GM21723 (cell line): ENCODE measurements around the gene CTNNBL1.

Experiments used
- ATAC-seq: cut with Tn5 transposase; IDR thresholded peaks from one replicate; pipeline ENCODE4 v1.9.1; 2021; ENCODE audit warnings: mild to moderate bottlenecking, moderate library complexity; ENCODE audit not compliant: unreplicated experiment

CTNNBL1 gene

DNA sequence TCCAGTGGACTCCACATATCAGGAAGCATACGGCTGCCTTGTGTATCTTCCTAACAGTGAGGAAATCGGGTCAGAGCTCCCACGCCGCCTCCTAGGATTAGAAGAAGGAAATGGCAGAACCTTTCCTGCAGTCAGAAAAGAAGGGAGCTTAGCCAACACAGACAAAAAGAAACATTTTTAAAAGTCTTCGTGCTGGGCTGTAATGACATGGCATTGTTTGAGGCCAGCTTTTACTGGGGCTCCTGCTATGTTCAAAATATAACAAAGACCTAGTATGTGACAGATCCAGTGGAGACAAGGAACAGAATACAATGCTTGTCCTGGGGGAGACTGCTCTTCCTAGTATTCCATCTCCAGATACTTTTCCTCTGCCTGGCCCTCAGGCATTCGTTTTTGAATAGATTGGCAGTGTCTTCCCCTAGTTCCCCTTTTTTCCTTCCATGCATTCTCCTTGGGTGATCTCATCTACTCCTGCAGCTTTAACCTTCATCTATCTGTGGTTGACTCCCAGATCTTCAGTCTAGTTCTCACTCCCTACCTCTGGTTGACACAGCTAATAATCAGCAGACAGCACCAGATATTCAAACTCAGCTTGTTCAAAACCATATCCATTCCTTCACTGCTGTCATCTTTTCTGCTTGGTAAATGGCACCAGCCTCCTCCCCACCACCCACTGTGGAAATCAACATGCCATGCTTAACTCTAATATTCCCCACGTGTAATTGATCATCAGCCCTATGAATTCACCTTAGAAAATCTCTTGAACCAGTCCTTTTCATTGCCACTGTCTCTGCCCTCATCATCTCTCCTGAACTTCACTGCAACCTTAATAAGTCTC, 114.6 kb downstream of the CTNNBL1 start:
- ATAC-seq, result no peak

DNA sequence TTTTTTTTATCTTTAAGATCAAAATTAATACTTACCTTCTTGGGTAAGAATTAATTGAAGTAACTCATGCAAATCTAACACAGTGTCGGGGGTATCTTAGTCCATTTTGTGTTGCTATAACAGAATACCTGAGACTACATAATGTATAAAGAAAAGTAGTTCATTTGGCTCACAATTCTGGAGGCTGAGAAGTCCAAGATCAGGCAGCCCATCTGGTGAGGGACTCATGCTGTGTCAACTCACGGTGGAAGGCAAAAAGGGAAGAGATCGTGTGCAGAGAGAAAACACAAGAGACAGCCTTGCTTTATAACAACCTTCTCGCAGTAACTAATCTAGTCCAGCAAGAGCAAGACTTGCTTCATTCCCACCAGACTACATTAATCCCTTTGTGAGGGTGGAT, 116.2 kb downstream of the CTNNBL1 start:
- ATAC-seq, result no peak

DNA sequence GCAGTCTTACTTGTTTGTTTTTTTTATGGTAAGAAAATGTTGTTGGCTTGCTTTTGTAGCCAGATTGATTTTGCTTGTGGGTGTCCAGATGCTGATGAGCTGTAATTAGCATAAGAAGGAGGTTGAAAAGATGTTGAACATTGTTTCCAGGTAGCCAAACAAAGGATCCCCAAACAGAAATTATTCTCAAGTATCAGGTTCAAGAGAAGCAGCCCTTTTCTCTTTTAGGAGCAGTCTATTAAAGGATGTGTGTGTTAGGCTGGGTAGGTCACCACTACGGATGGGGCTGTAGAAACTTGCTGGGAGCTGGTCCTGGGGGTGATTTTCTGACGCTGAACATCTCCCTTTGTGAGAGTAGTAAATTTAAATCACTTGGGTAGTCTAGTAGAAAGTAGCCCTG, 122.2 kb downstream of the CTNNBL1 start:
- ATAC-seq, result no peak

DNA sequence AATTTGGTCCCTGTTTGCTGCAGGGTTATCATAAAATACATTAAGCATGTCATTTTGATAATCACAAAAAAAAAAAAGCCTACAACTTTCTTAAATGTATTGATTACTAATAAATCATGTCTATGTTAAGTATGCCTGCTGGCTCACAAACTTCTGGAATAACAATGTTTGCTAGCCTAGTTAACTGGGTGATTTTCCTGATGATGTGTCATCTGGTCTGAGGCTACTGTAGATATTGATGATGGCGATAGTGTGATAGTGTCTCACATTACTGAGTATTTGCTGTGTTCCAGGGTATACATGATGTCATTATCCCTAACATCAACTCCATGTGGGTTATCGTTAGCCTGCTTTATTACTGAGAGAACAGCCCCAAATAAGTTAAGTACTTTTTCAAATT, 122.9 kb downstream of the CTNNBL1 start:
- ATAC-seq, result no peak

DNA sequence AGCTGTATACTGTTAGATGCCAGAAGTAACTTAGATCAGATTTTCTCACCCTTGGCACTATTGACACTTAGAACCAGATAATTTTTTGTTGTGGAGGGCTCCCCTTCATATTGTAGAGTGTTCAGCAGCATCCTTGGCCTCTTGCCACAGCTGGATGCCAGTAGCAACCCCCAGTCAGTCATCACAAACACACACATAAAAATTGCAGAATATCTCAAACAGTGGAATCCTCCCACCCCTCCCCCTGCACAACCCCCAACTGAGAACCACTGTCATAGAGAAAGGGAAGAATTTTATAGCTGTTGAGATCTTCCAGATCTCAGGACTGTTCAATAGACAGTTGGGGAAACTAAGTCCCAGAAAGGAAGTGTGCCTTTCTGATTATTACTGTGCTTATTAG, 127.9 kb downstream of the CTNNBL1 start:
- no peak for ATAC-seq

GRCh38 chr20:37822141-37822601, 128.3 kb downstream of the CTNNBL1 start:
- ATAC-seq, result no peak

GRCh38 chr20:37823296-37823980, 129.6 kb downstream of the CTNNBL1 start:
- ATAC-seq, result no peak

DNA sequence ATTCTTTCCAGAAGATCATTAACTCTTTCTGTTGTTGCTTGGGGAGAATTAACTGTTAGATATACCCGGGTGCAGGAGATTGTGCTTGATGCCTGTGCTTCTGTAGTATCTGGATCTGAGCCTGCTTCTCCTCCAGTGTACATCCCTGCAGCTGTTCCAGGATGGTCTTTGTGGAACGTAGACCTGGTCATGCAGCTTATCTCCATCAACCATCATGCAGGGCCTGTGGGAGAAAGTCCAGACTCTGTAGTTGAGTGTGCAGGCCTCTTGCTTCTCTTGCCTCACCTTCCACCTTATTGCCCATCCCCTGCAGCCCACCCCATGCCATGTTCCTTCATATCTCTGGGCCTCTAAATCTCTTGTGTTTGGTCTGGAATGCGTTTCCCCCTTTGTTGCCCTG, 133.8 kb downstream of the CTNNBL1 start:
- ATAC-seq, result no peak

DNA sequence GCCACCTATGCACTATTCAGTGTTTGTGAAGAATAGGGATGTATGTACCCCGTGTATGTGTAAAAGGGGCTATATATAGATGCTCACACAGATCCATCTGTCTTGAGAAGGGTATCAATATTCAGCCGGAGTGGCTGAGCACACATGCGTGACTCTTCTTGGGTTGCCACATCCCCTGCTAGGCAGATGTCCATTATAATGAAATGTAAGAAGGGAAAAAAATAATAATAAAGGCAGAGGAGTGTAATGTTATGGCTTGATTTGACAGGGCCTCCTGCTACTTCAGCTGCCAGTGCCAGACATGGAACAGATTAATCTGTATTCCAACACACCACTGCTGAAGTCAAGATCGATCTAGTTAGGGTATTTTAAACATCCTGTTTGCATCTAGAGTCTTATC, 134.9 kb downstream of the CTNNBL1 start:
- ATAC-seq, result no peak

DNA sequence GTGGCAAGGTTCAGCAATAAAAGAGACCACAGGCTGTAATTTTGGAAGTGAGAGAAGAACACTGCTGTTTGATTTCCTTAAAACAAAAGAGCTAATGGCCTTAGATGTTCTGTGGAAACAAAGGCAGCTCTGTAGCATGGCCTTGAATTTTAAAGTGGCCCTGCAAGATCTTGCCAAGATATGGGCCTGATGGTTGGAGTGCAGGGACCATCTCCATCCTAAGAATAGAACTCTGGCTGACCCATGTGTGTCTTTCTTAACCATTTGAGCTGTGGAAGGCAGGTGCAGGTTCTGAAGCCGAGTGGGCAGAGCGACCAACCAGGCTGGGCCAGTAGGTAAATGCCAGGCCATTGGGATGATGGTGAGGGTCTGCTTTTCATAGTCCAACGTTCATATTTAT, 135.3 kb downstream of the CTNNBL1 start:
- no peak for ATAC-seq

DNA sequence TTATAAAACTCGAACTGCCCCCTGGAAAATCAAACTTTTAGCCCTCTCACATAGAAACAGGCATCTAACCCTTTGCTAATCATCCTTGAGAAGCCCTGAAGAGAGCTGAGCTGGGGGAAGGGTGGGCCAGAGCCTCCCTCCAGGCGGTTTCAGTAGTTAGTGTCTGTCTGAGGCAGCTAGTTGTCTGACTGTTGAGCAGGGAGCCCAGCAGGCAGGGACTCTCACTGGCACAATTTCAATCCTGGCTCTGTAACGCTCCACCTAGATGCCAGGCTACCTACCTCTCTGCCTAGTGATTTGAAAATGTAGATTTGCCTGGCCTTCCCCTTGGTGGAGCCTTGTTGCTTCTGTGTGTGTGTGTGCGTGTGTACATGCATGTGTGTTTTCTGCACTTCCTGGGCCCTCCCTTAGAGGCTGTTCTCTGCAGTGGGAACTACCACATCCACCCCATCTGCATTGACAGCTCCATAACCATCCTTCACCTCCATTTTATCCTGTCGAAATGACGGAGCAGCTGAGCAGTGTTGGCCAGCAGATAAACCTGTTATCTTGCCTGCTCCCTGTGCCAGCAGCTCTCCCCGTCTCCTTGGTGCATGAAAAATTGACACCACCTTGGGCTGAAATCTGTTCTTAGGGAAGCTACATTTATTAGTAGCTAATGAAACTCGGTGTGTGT, 139.5 kb downstream of the CTNNBL1 start:
- ATAC-seq, result no peak

DNA sequence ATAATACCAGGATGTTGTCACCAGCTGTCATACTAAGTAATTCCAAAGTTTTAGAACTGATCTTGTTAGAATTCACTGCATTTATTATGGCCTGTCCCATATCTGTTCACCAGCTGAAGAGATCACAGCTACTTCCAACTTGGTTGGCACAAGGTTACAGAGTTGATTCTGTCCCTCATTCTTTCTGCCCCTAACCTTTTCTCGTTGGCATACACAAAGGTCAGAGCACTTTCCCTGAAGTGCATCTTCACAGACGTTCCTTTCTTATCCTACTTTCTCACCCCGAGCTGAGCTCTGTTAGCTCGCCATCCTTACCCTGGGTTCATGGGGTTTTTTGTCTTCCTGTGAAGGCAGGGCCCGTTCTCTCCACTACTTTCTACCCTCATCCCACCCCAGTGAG, 143.1 kb downstream of the CTNNBL1 start:
- no peak for ATAC-seq

GRCh38 chr20:37837924-37838323, 144.1 kb downstream of the CTNNBL1 start:
- ATAC-seq, result no peak

DNA sequence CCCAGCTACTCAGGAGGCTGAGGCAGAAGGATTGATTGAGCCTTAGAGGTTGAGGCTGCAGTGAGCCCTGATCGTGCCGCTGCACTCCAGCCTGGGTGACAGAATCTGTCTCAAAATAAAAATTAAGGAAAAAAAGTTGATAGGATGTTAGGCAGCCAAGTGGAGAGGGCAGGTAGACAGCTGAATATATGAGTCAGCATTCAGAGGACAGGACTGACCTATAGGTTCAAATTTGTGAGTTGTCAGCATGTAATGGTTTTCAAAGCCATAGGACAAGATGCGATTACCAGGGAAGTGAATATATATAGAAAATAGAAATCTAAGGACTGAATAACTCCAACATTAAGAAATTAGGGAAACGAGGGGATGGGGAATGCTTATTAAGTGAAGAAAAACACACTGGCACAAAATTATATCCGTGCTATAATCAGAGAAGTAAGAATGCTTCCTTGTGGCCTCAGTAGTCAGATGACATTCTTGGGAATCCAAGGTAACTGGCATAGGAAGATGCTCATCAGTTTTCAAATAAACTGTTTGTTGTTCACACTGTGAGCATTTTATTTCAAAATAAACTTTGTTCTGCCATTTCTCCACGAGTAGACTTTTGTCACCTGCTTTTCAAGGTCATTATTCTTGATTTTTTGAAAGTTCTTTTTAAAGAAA, 145.1 kb downstream of the CTNNBL1 start:
- no peak for ATAC-seq

DNA sequence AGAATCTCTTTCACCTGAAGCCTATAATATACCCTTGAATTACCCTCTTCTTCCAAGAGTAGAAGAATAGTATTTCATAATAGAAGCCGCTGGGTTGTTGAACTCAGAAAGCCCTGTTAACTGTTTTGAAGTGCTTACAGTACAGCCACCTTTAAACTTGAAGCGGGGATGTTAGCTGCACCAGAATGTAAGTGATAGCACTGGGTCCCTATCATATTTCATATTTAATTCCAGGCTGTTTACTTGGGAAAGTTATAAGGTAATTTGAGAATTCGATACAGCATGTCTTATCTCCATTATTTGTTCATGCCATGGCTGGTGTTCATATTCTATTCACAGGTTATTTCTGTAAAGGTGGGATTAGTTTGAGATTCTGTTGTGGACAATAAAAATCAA, 145.6 kb downstream of the CTNNBL1 start:
- ATAC-seq, result no peak

- ATAC-seq, result no peak
Measured at GRCh38 chr20:37839955-37840354, 146.1 kb downstream of the CTNNBL1 start.

GRCh38 chr20:37841389-37841788, 147.6 kb downstream of the CTNNBL1 start:
- ATAC-seq, result no peak

DNA sequence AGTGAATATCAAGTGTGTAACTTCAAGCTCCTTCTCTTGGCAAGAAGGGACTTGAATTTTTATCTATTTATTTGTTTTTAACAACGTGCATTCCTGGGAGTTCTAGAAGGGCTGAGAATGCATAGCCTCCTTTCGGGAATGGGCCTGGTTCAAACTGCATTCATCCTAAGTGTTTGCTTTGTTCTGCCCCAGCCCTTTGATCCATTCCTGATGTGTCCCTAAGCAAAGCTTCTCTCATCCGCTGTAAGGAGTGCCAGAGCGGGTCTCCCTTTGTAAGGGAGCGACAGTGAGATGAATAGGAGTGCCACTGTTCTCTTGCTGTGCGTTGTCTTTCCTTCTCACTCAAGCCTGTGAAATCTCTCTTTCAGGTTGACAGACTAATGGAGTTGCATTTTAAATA, 148.1 kb downstream of the CTNNBL1 start:
- no peak for ATAC-seq

GRCh38 chr20:37845241-37845681, 151.4 kb downstream of the CTNNBL1 start:
- no peak for ATAC-seq

DNA sequence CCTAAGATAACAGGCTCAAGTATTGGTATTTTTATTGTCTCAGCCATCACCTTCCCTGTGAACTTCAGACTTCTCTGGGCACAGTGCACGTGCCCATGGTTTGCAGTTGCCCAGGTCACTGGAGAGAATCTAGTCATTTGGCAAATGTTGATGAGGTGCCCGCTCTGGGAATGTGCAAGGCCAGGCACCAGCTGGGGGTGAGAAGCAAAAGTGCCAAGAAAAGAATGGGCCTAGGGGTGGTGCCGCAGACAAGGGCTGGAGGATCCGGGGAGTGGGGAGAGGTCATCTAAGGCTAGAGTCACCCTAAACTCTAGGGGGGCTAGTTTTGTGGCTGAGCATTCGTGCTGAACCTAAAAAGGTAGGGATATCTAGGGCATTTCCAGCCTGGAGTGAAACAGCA, 152.0 kb downstream of the CTNNBL1 start:
- no peak for ATAC-seq

DNA sequence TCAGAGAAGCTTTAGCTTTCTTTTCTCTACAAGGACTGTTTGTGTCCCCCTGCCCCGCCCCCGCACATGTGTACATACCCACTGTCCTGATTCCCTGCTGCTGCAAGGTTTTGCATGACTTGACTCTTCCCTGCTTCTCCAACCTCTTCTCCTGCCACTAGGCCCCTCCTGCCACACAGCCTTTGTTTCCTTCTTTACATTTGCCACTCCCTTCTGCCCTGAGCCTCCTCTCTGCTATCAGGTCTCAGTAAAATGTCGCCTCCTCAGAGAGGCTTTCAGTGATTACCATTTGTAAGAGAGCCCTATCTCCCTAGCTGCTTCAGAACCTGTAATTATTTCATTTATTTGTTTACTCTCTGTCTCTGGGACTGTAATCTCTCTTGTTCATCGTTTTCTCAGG, 152.7 kb downstream of the CTNNBL1 start:
- no peak for ATAC-seq
